ENCODE measurements around the gene BNIP3. TPM values are rescaled to one million over a fixed set of nuclear protein-coding genes. Genes with fewer than 3 reads are reported as not detected.

BNIP3 gene
- total RNA-seq, 4 donors from 2014 or later = 53.5 to 102 (median 68.3) TPM

GRCh38 chr10:132016514-132016913 lies 34.8 kb upstream of the BNIP3 start:
- ATAC-seq = no peak
- TF ChIP-seq CTCF (IDR thresholded peaks at IDR 0.05) = no peak
- no peak for TF ChIP-seq POLR2A (IDR thresholded peaks at IDR 0.05)
- TF ChIP-seq POLR2AphosphoS5 (IDR thresholded peaks at IDR 0.05) = no peak
- TF ChIP-seq EP300 (IDR thresholded peaks at IDR 0.05) = no peak
- H3K4me1 ChIP-seq = no peaks in the 10 kb centered on the region
- H3K36me3 ChIP-seq = no peaks in the 10 kb centered on the region
- H3K27me3 ChIP-seq = peaks cover 5% of the 10 kb centered on the region
- no peak overlapping the region for H3K27ac ChIP-seq
- no peak overlapping the region for H3K4me3 ChIP-seq
- WGBS, 2 donors (ENCODE audit: low coverage in 1 of 2) = 61 to 79% methylated on average over 6 of the region's 6 CpGs
- H3K9me3 ChIP-seq = no peaks in the 10 kb centered on the region

DNA sequence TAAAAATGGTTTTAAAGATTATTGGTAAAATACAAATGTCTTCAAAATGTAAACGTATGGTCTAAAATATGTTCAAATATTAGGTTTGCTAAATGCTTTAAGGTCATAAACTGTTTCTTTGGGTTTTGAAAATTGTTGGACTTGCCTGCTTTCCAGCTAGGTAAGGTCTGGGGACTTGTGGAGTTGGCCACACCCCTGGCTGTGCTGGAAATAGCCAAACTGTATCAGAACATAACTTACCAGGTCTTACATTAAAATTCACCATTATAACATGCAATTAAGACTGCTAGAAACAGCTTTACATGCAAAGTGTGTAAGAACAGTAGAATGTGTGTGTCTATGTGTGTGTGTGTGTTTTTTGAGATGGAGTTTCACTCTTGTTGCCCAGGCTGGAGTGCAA lies 29.7 kb upstream of the BNIP3 start:
- H3K27me3 ChIP-seq = peaks cover 13% of the 10 kb centered on the region
- no peaks in the 10 kb centered on the region for H3K4me1 ChIP-seq
- ATAC-seq = no peak
- H3K9me3 ChIP-seq = no peaks in the 10 kb centered on the region
- no peaks in the 10 kb centered on the region for H3K36me3 ChIP-seq
- no peak overlapping the region for H3K4me3 ChIP-seq
- H3K27ac ChIP-seq = no peak overlapping the region
- 58 to 93% methylated on average over 1 of the region's 1 CpG for WGBS, 2 donors (ENCODE audit: low coverage in 1 of 2)
- TF ChIP-seq EP300 (IDR thresholded peaks at IDR 0.05) = no peak
- TF ChIP-seq POLR2A (IDR thresholded peaks at IDR 0.05) = no peak
- no peak for TF ChIP-seq POLR2AphosphoS5 (IDR thresholded peaks at IDR 0.05)
- TF ChIP-seq CTCF (IDR thresholded peaks at IDR 0.05) = no peak

DNA sequence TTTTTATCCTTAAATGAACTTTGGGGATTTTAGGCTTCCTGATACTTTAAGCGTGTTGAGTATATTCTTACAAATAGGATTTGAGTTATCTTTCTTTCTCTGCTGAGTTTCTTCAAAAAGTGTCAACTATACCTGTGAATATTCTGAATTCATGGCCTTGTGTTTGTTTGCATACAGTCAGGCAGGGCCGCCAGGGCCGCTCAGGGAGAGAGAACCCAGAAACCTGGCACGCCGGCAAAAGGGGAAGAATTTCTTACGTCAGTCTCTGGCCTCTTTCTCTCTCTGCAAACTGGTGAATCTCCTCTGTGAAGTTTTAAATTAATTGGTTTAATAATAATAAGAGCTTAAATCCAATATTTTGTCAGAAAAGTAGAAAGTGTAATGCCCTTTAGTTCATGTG lies 29.3 kb upstream of the BNIP3 start:
- ATAC-seq = no peak
- Histone ChIP-seq H3K36me3 (no peaks in the 10 kb centered on the region), H3K4me1 (no peaks in the 10 kb centered on the region), H3K27me3 (peaks cover 15% of the 10 kb centered on the region), H3K4me3 (no peak overlapping the region), H3K27ac (no peak overlapping the region), H3K9me3 (no peaks in the 10 kb centered on the region)
- TF ChIP-seq CTCF (IDR thresholded peaks at IDR 0.05) (no peak), POLR2A (IDR thresholded peaks at IDR 0.05) (no peak), EP300 (IDR thresholded peaks at IDR 0.05) (no peak), POLR2AphosphoS5 (IDR thresholded peaks at IDR 0.05) (no peak)
- WGBS, 2 donors (ENCODE audit: low coverage in 1 of 2) = 46 to 71% methylated on average over 5 to 6 of the region's 6 CpGs

GRCh38 chr10:132010483-132010882 lies 28.8 kb upstream of the BNIP3 start:
- ATAC-seq = no peak
- WGBS, 2 donors (ENCODE audit: low coverage in 1 of 2) = 88 to 95% methylated on average over 2 of the region's 2 CpGs

More at GRCh38 chr10:132010483-132010882, 28.8 kb upstream of the BNIP3 start:
- TF ChIP-seq EP300 (IDR thresholded peaks at IDR 0.05) (no peak), POLR2A (IDR thresholded peaks at IDR 0.05) (no peak), CTCF (IDR thresholded peaks at IDR 0.05) (no peak), POLR2AphosphoS5 (IDR thresholded peaks at IDR 0.05) (no peak)
- H3K9me3 ChIP-seq = peaks cover 0 to under 1% (median 0%) of the 10 kb centered on the region in 3 donors
- no peak overlapping the region for H3K4me3 ChIP-seq
- H3K27ac ChIP-seq = no peak overlapping the region
- H3K27me3 ChIP-seq = peaks cover 15% of the 10 kb centered on the region
- no peaks in the 10 kb centered on the region for H3K36me3 ChIP-seq
- no peaks in the 10 kb centered on the region for H3K4me1 ChIP-seq
